Aorta (tissue), 5 donors: ENCODE results near the gene FLYWCH1. TPM values are rescaled to one million over a fixed set of nuclear protein-coding genes. Genes with fewer than 3 reads are reported as not detected.
"Not testable (repeated sequence)": the region's sequence is repeated elsewhere in the genome, so short reads cannot be mapped to it uniquely, and the experiment has no call there.

Source experiments
- ATAC-seq: fragments of 200-7000 bp; cut with Tn5 transposase; one replicate; pipeline ENCODE4 v1.9.1; 2022; ENCODE audit warnings: moderate library complexity; ENCODE audit not compliant: low FRiP score
- DNase-seq, 2 donors: peaks; one replicate each; pipeline ENCODE4 v3.0.0-alpha.2; 2020
- H3K27ac ChIP-seq, 2 donors: one replicate each; pipeline ENCODE4 v1.5.1; 2013; ENCODE audit warnings: low read length in 2 of 2, mild to moderate bottlenecking in 2 of 2, moderate library complexity in 2 of 2, control low read depth in 1 of 2, inconsistent platforms in 1 of 2, low read depth in 1 of 2
- H3K27me3 ChIP-seq, 2 donors: one replicate each; pipeline ENCODE4 v1.6.1; 2013; ENCODE audit warnings: control low read depth in 1 of 2, low read length in 1 of 2, mild to moderate bottlenecking in 1 of 2, moderate library complexity in 1 of 2; ENCODE audit not compliant: insufficient read depth in 2 of 2, control insufficient read depth in 1 of 2
- H3K36me3 ChIP-seq, 2 donors: one replicate each; pipeline ENCODE4 v1.6.1; 2013; ENCODE audit warnings: control low read depth in 1 of 2, low read length in 1 of 2, mild to moderate bottlenecking in 1 of 2; ENCODE audit not compliant: insufficient read depth in 2 of 2, control insufficient read depth in 1 of 2
- H3K4me1 ChIP-seq, 2 donors: one replicate each; pipeline ENCODE4 v1.6.1; 2013; ENCODE audit warnings: low read length in 2 of 2, control low read depth in 1 of 2, mild to moderate bottlenecking in 1 of 2, moderate library complexity in 1 of 2; ENCODE audit not compliant: insufficient read depth in 2 of 2, control insufficient read depth in 1 of 2
- H3K4me3 ChIP-seq, 2 donors: one replicate each; pipeline ENCODE4 v1.5.1; 2013; ENCODE audit warnings: low read length in 2 of 2, control low read depth in 1 of 2, mild to moderate bottlenecking in 1 of 2
- H3K9me3 ChIP-seq: one replicate; pipeline ENCODE4 v1.6.1; 2013; ENCODE audit warnings: mild to moderate bottlenecking, low read length; ENCODE audit not compliant: control insufficient read depth
- WGBS, 2 donors: extraction: QIAGEN DNeasy Blood & Tissue Kit; methylation state at CpG; one replicate each; pipeline ENCODE4 v1.1.7; 2013; 5-methylcytosine and 5-hydroxymethylcytosine counted together
- intact Hi-C, 2 donors: fragments of 100-400 bp; cut with DNase I; formaldehyde crosslinking; loops; one replicate each; pipeline versions ENCODE4 v1.14.2 to v1.15.0; 2022
- polyA plus RNA-seq, 2 donors: library from polyadenylated mRNA; stranded (reverse); fragments of 200-250 nt; gene quantifications; one replicate each; pipeline ENCODE4 v1.2.3, GENCODE V29; 2013
- total RNA-seq, 2 donors: library from RNA; stranded (reverse); fragmentation: NEBNext Ultra II Directional; extraction: Animal tissue kit (Norgen Biotek cat#: 25700); gene quantifications; one replicate each; pipeline ENCODE4 v1.2.1, GENCODE V29; 2021
- donor health status: healthy with polysubstance abuse.
- donor health status: Bipolar disorder and iron deficiency.
- donor health status: DM: no; HTN: no; CAD: no.
- donor health status: DM: no; HTN: no; CAD: no.
- donor health status: DM: yes; HTN: yes; CAD: no.

FLYWCH1 gene
- total and polyA plus RNA-seq, 4 donors, result 24.2 to 103 (median 56.5) TPM

- intact Hi-C loops, result no loop called here
- WGBS, 2 donors, result 85 to 91% methylated on average over 14 of the region's 14 CpGs
These were observed 18.0 kb downstream of the FLYWCH1 start for GRCh38 chr16:2929693-2930092.

DNA sequence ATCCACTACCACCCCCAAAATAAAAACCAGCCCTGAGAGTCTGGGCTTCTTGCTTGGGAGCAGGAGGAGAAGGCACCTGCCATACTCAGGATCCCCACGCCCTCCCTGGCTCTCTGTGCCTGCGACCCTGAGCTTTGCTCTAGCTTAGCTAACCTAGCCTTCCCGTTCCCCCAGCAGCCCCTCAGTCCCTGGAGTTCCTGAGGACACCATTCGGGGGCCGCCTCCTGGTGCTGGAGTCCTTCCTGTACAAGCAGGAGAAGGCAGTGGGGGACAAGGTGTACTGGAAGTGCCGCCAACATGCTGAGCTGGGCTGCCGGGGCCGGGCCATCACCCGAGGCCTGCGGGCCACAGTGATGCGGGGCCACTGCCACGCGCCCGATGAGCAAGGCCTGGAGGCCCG is 18.5 kb downstream of the FLYWCH1 start:
- Histone ChIP-seq H3K4me1 (no peaks in the 10 kb centered on the region), H3K4me3 (no peak overlapping the region), H3K27me3 (no peaks in the 10 kb centered on the region), H3K36me3 (peaks cover 0 to 4% of the 10 kb centered on the region in 2 donors), H3K9me3 (no peaks in the 10 kb centered on the region), H3K27ac (no peak overlapping the region)
- intact Hi-C loops, result no loop called here
- ATAC-seq, result no peak
- WGBS, 2 donors, result 91 to 93% methylated on average over 15 of the region's 15 CpGs
- no peak for DNase-seq

More at GRCh38 chr16:2929693-2930092, 18.0 kb downstream of the FLYWCH1 start:
- Histone ChIP-seq H3K4me3 (no peak overlapping the region), H3K36me3 (peaks cover 0 to 4% of the 10 kb centered on the region in 2 donors), H3K9me3 (no peaks in the 10 kb centered on the region), H3K4me1 (no peaks in the 10 kb centered on the region), H3K27me3 (no peaks in the 10 kb centered on the region), H3K27ac (no peak overlapping the region)
- ATAC-seq (no peak), DNase-seq (no peak)

- H3K9me3 ChIP-seq, H3K27ac ChIP-seq, H3K36me3 ChIP-seq, intact Hi-C loops, H3K4me1 ChIP-seq, H3K27me3 ChIP-seq, DNase-seq, ATAC-seq, H3K4me3 ChIP-seq: not testable (repeated sequence)
- WGBS, 2 donors, result 91 to 92% methylated on average over 13 of the region's 13 CpGs
These were observed 19.6 kb downstream of the FLYWCH1 start for GRCh38 chr16:2931231-2931914.

- no peaks in the 10 kb centered on the region for H3K9me3 ChIP-seq
- no peaks in the 10 kb centered on the region for H3K27me3 ChIP-seq
- H3K36me3 ChIP-seq, result peaks cover 3 to 7% of the 10 kb centered on the region in 2 donors
- no peak for DNase-seq
- intact Hi-C loops, result no loop called here
- no peak overlapping the region for H3K4me3 ChIP-seq
- WGBS, 2 donors, result 92% methylated on average over 29 to 30 of the region's 30 CpGs
- no peak overlapping the region for H3K27ac ChIP-seq
- no peak for ATAC-seq
- no peaks in the 10 kb centered on the region for H3K4me1 ChIP-seq
These were observed 21.4 kb downstream of the FLYWCH1 start for GRCh38 chr16:2933136-2933535.

GRCh38 chr16:2933701-2934100 is 22.0 kb downstream of the FLYWCH1 start:
- no peaks in the 10 kb centered on the region for H3K27me3 ChIP-seq
- intact Hi-C loops, result no loop called here
- H3K9me3 ChIP-seq, result no peaks in the 10 kb centered on the region
- peaks cover 3 to 9% of the 10 kb centered on the region in 2 donors for H3K36me3 ChIP-seq
- no peaks in the 10 kb centered on the region for H3K4me1 ChIP-seq
- ATAC-seq (no peak), DNase-seq (no peak)
- H3K27ac ChIP-seq, result no peak overlapping the region
- no peak overlapping the region for H3K4me3 ChIP-seq
- WGBS, 2 donors, result 88 to 92% methylated on average over 19 to 22 of the region's 22 CpGs

- ATAC-seq (no peak), DNase-seq (no peak)
- Histone ChIP-seq H3K4me1 (no peaks in the 10 kb centered on the region), H3K36me3 (peaks cover 3 to 9% of the 10 kb centered on the region in 2 donors), H3K27me3 (no peaks in the 10 kb centered on the region), H3K27ac (no peak overlapping the region), H3K4me3 (no peak overlapping the region), H3K9me3 (no peaks in the 10 kb centered on the region)
- intact Hi-C loops, result no loop called here
- WGBS, 2 donors, result 82 to 88% methylated on average over 15 of the region's 15 CpGs
These were observed 22.7 kb downstream of the FLYWCH1 start for GRCh38 chr16:2934450-2934849.

GRCh38 chr16:2936436-2937011 is 24.8 kb downstream of the FLYWCH1 start:
- ATAC-seq, result no peak
- H3K36me3 ChIP-seq, result peaks cover 3 to 7% of the 10 kb centered on the region in 2 donors
- WGBS, 2 donors, result 88 to 92% methylated on average over 22 of the region's 22 CpGs
- H3K4me3 ChIP-seq, result no peak overlapping the region
- H3K27ac ChIP-seq, result no peak overlapping the region
- DNase-seq, result no peak
- intact Hi-C loops, result no loop called here
- H3K4me1 ChIP-seq, result no peaks in the 10 kb centered on the region
- H3K27me3 ChIP-seq, result no peaks in the 10 kb centered on the region
- no peaks in the 10 kb centered on the region for H3K9me3 ChIP-seq

GRCh38 chr16:2937170-2937569 is 25.4 kb downstream of the FLYWCH1 start:
- ATAC-seq, result no peak
- intact Hi-C loops, result no loop called here

DNA sequence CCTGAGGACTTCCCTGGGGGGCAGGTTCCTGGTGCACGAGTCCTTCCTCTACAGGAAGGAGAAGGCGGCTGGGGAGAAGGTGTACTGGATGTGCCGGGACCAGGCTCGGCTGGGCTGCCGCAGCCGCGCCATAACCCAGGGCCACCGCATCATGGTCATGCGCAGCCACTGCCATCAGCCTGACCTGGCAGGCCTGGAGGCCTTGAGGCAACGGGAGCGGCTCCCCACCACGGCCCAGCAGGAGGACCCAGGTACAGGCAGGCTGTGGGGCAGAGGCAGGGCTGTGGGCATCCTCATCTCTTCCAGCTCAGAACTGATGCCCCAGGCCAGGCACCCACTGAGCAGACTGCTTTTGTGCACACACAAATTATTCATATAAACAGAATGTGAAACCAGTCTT is 26.5 kb downstream of the FLYWCH1 start:
- Histone ChIP-seq H3K36me3 (peaks cover 3 to 7% of the 10 kb centered on the region in 2 donors), H3K9me3 (no peaks in the 10 kb centered on the region), H3K27ac (no peak overlapping the region), H3K4me1 (no peaks in the 10 kb centered on the region), H3K4me3 (no peak overlapping the region), H3K27me3 (no peaks in the 10 kb centered on the region)
- DNase-seq (no peak), ATAC-seq (no peak)
- intact Hi-C loops, result no loop called here
- 94 to 95% methylated on average over 11 to 12 of the region's 12 CpGs for WGBS, 2 donors

More at GRCh38 chr16:2937170-2937569, 25.4 kb downstream of the FLYWCH1 start:
- H3K4me1 ChIP-seq, result no peaks in the 10 kb centered on the region
- 88 to 92% methylated on average over 23 to 24 of the region's 24 CpGs for WGBS, 2 donors
- no peaks in the 10 kb centered on the region for H3K9me3 ChIP-seq
- DNase-seq, result no peak
- H3K27me3 ChIP-seq, result no peaks in the 10 kb centered on the region
- peaks cover 3 to 7% of the 10 kb centered on the region in 2 donors for H3K36me3 ChIP-seq
- no peak overlapping the region for H3K27ac ChIP-seq
- H3K4me3 ChIP-seq, result no peak overlapping the region
